DMS114 treated with DMSO at 0.1 percent for 48 hours (cell line): ENCODE data around the gene FGF13.

ENCODE experiments used
- DNase-seq: peaks from one replicate; lab custom pipeline; 2025; ENCODE audit not compliant: unreplicated experiment; lab: John Stamatoyannopoulos, UW

FGF13 gene

GRCh38 chrX:138711399-138712347, at the start of gene FGF13:
Gene FGF13, minus strand, starts transcription at chrX:138711717. Its CDS starts 714 bp downstream, at chrX:138711003.
- no peak for DNase-seq

- no peak for DNase-seq
These were observed 47.9 kb upstream of the FGF13 start for GRCh38 chrX:138759217-138759943.

- no peak for DNase-seq
These were observed 44.7 kb upstream of the FGF13 start for GRCh38 chrX:138756234-138756633.

GRCh38 chrX:138754861-138755260, 43.3 kb upstream of the FGF13 start:
- no peak for DNase-seq

GRCh38 chrX:138748480-138748879, 37.0 kb upstream of the FGF13 start:
- DNase-seq: no peak

- no peak for DNase-seq
These were observed 33.7 kb upstream of the FGF13 start for GRCh38 chrX:138745196-138745595.

- no peak for DNase-seq
These were observed 30.7 kb upstream of the FGF13 start for GRCh38 chrX:138742217-138742616.

GRCh38 chrX:138740341-138740740, 28.8 kb upstream of the FGF13 start:
- no peak for DNase-seq

GRCh38 chrX:138723301-138723700, 11.8 kb upstream of the FGF13 start:
- no peak for DNase-seq

GRCh38 chrX:138719396-138719795, 7.9 kb upstream of the FGF13 start:
- DNase-seq: no peak

- DNase-seq: no peak
These were observed 7.4 kb upstream of the FGF13 start for GRCh38 chrX:138718941-138719340.

- DNase-seq: no peak
These were observed 613 bp downstream of the FGF13 start for GRCh38 chrX:138710866-138711341.

GRCh38 chrX:138709886-138710791, 1.4 kb downstream of the FGF13 start:
- DNase-seq: no peak

GRCh38 chrX:138708268-138708667, 3.2 kb downstream of the FGF13 start:
- no peak for DNase-seq

GRCh38 chrX:138704596-138704995, 6.9 kb downstream of the FGF13 start:
- DNase-seq: no peak

- DNase-seq: no peak
These were observed 7.4 kb downstream of the FGF13 start for GRCh38 chrX:138704101-138704500.

- no peak for DNase-seq
These were observed 18.9 kb downstream of the FGF13 start for GRCh38 chrX:138692591-138692990.

GRCh38 chrX:138691186-138691585, 20.3 kb downstream of the FGF13 start:
- no peak for DNase-seq

- DNase-seq: no peak
These were observed 20.9 kb downstream of the FGF13 start for GRCh38 chrX:138690591-138690990.

- DNase-seq: no peak
These were observed 27.9 kb downstream of the FGF13 start for GRCh38 chrX:138683600-138683999.

- DNase-seq: no peak
These were observed 41.8 kb downstream of the FGF13 start for GRCh38 chrX:138669693-138670092.
